COLO829 (cell line): ENCODE data around the gene NALCN.

Experiments
- DNase-seq: peaks from one replicate; pipeline ENCODE4 v3.0.0; 2012; ENCODE audit warnings: low spot score

The NALCN gene

DNA sequence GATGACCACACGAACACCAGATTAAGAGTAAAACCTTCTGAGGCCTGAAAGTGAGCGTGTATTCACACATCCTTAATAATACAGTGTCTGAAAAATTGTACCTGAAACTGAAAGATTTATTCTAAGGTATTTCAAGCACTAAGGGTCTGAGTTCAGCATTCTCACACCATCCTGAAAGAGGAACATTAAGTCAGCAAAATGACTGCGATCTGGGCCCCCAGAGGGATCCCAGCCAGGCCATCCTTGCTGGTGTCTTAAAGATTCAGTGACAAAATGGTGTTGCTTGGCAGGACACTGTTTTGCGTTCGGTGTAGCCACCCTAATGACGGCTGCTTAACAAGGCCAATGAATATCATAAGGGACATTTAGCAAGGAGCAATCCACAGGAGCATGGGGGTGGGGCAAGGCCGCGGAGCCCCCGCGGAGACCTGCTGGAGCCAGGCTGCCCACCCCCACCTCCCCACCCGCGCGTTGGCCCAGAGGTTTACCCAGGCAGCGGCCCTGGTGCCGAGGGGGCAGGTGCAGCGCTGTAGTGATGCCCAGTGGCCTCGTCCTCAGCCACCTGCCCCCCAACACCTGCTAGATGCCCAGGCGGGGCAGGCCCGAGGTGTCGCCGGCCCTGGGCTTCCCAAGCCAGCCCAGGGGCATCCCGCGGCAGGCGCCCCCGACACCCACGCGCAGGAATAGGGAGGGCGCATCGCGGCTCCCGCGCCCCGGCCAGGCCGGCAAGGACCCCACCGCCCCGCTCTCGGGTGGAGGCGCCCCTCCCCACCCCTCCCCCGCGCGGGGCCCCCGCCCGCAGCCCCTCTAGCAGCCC is 742 bp downstream of the NALCN start:
- DNase-seq: no peak

DNA sequence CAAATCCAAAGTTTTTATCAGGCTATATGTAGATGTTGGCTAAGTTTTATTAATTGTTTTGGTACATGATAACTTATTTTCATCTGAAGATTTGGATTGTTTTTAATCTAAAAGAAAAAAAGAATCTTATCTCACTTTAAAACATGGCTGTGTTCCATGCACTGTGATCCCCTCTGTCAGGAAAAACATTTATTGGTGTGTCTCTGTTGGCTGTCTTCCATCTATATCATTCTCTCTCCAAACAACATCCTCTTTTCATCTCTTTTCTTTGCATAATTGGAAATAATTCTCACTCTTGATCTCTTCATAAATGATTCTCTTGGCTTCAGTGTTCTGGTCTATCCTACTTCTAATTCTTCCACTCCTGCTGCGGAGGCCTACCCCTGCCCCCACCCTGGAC is 4.2 kb downstream of the NALCN start:
- no peak for DNase-seq

DNA sequence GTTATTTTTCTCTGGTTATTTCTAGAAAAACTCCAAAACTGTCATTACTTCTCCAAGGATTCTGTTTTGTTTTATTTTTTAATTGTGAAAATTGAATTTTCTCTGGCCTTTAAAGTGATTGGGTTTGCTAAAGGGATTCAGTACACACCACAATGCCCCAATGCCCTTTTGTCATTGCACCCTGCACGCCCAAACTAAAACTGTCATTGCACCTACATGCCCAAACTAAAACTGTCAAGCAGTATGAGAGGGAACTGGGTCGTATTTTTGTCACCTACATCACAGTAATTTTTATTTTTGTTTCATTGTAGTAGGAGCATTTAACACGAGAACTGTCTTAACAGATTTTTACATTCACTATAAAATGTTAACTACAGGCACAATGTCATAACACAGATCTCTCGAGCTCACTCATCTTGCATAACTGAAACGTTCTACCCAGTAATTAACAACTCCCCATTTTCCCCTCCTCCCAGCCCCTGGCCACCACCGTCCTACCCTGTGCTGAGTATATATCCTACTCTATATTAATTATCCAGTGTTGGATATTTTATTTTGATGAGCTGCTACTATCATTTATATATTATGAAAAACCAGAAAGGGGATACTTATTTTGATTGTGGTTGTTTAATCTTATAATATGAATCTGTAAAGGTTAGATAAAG is 7.2 kb downstream of the NALCN start:
- no peak for DNase-seq

DNA sequence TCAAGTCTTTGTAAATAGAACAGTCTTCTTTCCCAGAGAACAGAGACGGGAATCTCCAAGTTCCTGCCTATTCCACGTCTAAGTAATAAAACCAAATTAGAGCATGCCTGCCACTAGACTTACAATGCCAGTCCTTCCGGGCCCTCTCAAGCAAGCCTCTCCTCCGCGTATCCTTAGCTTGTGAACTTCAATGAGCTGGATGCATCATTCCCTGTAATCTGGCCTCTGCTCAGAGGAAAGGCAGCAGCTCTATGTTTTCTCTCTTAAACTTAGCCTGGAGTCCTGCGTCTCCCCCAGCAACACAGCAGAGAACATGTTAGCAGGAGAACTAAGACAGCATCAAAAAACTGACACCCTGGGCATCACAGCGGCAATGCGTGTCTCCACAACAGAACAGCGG is 8.2 kb downstream of the NALCN start:
- DNase-seq: no peak

DNA sequence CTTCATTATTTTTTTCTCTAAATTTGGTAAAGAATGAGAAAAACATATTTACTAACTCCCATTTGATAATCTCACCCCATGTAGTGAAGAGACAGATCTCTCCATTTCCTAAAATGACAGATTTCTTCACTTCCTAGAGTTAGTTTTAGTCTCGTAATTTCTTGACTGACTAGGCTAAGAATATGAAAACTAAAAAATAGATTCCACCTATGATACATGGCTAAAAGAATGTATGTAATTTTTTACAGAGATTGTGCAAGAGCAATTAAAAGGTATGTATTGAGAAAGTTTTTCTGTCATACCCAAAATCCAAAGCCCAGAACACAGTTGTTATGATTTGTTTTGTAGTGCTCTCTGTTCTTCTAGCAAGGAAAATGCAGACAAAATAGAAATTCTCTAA is 9.5 kb downstream of the NALCN start:
- no peak for DNase-seq

DNA sequence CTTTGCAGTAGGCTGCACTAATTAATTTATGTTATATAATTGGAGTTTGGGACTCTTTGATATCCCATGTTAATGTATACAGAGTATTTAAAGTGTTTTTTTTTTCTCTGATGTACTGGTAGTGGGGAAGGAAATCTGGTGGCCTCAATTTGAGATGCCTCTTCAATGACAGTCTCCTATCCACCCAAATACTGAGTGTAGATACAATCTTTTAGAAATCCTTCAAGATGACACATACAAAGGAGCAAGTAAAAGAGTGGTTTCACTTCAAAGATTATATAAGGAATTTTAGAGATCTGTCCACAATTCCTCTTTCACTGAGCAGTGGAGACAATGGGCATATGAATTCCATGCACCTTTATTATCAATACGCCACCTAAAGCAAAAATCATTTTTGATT is 15.1 kb downstream of the NALCN start:
- DNase-seq: no peak

DNA sequence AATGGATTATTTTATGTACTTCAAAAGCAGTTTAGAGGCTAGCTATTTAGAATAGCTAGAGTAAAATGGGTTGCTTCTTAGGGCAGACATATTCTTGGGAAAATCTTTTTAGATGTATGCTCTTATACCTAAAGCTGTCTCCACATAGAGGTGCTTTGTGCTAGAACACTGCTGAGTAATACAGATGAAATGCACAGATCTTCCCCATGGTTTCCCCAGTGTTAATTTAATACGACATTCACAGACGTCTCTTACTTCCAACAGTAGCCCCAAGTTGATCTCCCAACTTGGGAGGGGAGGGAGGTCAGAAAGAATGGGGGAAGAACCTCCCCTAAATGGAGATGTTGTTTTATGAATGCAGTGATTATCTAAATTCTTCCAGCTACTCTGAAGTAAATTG is 16.9 kb downstream of the NALCN start:
- DNase-seq: peak; percentile 8

DNA sequence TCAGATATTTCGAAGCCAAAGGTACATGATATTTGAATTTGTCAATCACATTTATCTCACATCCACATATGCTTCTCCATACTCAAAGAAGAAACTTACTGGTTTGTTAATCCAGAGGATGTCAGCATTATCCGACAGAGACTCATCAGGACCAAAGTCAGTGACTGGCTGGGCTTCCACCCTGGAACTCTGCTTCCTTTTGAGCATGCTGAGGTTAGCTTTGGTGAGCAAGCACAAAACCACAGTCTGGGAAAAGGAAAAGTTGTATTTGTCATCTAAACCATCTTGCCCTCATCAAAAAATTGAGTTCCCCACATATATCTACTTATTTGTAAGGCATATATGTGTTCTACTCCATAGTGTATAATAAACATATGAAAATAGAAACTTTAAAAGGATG is 17.4 kb downstream of the NALCN start:
- DNase-seq: no peak

DNA sequence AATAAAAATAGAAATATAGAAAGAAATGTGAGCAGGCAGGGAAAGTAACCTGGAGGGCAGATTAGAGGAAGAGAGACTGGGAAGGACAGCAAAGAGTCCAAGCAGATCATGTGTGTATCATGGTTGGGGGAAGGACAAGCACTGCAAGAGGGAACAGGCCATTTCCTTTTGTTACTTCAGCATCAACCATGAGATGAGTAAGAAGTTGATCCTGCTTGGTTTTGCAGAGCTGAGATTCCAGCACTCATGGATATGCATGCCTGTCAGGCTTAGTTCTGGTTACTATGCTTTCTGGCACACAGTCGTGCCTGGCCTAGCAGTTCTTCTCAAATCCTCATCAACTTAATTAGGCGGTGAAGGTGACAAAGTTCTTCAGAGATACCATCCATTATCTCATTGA is 18.1 kb downstream of the NALCN start:
- DNase-seq: no peak

DNA sequence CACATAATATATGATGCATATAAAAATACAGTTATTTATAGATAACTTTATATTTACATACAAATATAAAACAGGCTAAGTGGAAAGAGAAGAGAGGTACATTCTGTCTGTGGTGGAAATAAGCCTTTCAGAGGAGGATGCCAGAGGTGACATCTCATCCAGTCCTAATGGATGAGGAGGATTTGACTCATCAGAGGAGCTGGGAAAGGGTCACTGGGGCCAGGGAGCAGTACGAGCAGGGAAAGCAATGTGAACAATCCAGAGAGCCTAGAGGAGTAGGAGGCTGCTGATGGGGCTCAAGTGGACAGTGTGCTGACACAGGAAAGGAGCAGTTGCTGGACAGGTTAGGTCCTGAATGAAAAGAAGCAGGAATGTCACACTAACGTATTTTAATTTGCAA is 18.6 kb downstream of the NALCN start:
- no peak for DNase-seq

DNA sequence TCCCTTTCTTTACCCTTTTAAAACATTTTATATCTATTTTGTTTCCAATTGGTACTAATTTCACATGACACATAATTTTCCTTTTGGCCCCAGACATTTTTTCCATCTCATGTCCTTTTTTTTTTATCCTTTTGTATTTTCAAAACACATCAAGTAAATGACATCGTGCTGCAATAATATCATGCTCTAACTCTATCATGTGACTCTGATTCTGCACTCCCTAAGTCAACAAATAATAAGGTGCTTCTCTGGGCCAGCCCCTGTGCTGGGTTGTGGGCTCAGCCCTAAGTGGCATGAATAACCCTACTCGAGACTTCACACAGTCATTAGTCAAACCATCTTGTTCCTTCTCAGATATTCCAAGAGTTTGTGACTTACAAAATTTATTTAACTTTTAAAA is 21.7 kb downstream of the NALCN start:
- no peak for DNase-seq

DNA sequence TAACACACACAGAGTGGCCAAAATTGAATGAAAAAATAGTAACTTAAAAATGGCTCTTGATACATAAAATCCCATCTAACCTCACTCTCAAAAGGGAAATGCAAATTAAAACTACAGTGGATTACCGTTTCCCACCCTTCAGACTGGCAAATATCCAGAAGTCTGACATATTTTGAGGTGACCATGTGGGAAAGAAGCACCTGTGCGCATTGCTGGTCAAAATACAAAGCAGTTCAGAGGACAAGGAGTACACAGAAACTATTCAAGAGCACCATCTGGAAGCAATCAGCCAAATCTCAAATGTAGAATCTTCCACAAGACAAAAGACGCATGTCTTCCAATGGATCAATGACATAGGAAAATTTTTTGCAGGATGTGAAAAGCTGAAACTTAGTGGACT is 23.2 kb downstream of the NALCN start:
- no peak for DNase-seq

DNA sequence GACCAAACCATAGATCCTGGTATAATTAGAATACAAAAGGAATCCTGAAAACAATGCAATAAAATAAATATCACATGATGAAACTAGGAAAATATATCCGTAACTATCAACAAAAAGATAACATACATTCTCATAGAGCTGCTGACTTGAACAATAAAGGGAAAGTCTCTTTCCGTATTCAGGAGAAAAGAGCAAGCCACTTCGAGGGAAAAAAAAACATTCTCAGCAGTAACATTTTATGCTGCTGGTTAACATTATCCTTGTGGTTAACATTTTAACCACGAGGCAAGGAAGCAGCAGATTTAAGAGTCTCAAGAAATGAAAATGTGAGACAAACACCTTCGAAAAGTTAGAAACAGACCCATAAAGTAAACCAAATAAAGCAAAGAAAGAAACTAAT is 25.8 kb downstream of the NALCN start:
- DNase-seq: no peak

DNA sequence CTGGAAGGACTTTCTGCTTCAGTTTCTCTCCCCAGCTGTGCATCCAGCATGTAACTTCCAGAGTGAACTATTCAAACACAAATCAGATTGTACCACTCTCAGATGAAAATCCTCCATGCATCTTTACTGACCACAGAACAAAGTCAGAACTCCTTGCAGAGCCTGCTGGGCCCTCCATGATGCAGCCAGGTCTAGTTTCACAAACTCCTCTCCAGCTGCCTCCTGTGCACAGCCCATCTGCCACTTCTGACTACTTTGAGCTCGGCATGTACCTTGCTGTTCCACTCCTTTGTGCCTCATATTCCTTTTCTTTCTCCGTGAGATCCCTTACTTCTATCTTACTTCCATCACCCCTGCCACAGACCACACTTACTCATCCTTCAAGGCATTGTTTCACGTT is 31.4 kb downstream of the NALCN start:
- DNase-seq: no peak

DNA sequence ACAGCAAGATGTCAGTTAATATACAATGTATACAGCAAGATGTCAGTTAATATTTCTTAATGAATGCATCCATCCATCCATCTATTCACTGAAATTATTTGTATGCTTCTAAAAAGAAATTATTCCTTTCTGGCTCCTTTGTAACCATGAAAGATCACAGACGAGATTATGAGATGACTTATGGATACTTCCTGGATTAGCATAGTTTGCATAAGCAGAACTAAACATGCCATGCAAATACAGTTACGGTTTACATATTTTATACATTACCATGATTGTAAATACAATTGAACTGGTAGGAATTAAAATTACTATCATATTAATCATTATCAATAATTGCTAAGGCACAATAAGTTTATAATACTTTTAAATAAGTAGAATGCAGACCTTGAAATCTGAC is 32.7 kb downstream of the NALCN start:
- no peak for DNase-seq

DNA sequence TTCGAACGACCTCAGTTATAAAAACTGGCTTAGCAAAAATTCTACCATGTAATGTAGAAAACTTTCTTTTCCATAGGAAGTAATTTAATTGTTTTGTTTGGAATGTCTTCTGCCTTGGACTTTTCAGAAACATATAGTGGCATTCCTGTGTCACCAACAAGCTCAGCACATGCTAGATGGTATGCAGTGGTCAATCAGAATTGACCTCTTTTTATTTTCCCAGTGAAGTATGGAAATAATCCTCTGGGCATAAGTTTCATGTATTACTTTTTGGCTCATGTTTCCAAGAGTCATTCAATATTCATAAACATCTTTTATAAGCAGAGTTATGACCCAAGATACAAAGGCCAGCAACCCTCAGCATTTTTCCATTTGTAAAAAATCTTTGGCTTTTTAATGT is 33.6 kb downstream of the NALCN start:
- no peak for DNase-seq

DNA sequence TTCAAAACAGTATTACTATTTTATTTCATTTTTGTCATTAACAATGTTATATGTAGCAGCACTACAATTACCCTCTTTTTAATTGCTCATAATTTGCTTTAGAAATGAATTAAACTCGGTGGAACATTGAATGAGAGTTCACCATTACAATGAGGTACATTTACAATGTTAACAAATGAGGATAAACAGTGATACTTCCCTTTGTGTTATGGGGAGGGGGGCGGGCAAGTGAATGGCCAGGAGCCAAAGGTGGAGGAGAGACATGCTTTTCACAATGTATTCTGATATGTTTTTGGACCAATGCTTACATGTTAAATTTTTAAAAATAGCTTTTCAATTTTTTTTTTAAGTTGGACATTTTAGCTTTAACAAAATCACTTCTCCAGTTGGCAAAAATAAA is 34.2 kb downstream of the NALCN start:
- no peak for DNase-seq

DNA sequence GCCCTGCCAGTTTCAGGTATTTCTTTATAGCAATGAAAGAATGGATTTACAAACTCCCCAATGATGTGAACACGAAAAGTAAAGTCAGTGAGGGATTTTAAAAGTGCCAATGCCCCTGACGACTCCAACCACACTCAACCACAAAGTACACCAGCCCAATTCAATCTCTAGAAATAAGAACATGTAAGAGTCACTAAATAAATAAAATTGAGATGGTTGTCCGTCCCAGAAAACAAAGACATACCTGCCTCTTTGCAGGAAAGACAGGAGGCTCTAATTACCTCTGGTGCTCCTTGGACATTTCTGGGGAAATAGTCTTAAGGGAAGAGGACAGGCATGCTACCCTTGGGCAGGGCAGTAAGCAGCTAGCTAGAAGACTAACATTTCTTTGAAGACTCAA is 55.8 kb downstream of the NALCN start:
- DNase-seq: no peak

DNA sequence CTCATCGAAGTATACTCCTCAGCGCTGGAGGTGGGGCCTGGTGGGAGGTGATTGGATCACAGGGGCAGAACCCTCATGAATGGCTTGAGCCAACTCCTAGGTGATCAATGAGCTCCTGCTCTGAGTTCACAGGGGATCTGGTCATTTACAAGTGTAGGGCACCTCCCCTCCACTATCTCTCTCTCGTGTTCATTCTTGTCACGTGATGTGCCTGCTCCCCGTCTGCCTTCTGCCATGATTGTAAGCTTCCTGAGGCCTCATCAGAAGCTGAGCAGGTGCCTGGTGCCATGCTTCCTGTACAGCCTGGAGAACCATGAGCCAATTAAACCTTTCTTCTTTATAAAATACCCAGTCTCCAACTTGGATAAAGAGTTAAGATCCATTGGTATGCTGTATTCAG is 61.4 kb downstream of the NALCN start:
- DNase-seq: no peak

DNA sequence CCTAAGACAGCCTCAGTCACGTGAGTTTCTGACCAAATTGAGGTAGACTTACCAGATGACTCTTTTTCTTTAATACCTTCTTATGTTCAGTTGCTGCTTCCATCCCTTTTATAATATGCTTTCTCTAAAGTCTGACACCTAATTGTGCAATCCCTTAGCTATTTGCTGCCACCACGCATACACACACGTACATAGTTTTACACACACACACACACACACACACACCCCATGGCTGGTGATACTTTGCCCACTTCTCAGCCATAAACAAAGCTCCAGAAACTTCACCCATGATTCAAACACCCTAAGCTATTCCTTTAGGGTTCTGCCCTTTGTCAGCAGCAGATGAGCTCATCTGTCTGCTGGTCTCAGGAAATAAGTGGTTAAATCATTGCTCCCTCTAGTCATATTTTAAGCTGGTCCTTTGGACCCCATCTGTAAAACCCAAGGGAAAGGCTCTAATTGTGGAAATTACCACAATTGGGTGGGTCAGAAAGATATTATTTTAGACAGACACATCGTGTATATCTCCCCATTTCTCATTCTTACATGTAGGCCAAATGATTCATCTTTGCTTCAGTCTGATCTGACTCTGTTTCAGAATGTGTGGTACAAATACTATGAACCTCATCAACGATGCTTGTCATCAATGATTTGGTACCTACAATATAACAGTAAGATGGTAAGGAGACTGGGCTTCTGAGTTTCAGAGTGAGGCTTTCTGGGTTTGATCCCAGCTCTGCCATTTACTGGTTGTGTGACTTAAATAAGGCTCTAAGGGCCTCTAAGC is 69.2 kb downstream of the NALCN start:
- DNase-seq: no peak

DNA sequence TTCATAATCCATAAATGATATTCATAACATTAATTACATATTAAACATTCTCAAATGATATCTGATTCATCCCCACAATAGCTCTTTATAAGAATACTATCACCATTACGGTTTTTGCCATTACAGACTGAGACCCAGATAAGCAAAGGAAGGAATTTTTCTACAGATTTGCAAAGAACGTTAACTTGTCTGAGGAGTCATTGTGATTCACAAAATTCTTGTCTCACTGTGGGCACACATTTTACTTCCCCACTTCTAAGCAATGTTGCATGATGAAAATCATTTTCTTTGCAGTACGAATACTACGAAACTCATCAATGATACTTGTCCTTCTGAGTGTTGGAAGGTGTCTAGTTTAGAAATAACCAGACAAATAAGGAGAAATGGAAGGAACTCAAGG is 70.1 kb downstream of the NALCN start:
- DNase-seq: no peak

DNA sequence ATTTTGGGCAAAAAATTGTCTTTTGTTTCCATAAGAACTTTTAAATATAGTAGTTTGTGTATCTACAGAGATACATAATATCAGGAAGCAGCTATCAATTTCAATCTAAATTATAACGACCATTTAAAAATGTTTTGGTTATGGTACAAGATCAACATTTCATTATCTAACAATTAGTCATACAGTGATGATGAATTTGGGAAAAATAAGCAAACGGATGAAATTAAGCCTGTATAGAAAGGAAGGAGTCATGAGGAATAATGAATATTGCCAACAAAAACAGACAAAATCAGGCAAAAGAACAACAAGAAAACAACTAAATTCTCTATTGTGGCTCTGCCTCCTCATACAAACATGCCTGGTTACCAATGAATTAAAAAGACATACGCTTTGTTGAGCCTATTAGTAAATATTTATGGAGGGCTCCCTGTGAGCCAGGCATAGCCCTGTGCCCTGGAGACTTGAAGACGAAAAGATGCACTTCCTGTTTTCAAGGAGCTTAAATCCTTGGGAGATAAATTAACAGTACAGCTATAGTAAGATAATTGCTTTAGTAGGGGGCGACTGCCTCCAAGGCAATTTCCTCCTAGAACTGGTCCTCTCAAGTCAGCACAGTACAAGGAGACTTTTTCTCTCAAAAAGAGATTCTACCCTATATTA is 73.0 kb downstream of the NALCN start:
- no peak for DNase-seq

DNA sequence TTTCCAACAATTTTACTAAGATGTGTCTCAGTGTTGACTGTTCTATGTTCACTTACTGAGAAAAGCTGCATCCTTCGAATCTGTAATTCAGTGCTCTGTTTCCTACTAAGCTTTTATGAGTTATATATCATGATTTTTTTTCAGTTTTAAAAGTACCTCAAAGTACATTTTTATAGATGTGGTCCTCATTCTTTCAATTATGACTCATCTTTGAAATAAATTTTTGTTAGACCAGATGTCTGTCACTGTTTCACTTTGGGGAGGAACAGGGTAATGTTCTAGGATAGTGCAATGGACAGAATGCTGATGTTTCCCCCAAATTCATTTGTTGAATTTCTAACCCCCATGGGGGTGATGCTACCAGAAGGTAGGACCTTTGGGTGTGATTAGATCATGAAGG is 74.8 kb downstream of the NALCN start:
- DNase-seq: no peak
